CD4-positive, alpha-beta T cell (primary cell): ENCODE measurements around the gene OR2A14. TPM values are rescaled to one million over a fixed set of nuclear protein-coding genes. Genes with fewer than 3 reads are reported as not detected.

Experiments
- ATAC-seq: fragments of 200-7000 bp; cut with Tn5 transposase; one replicate; pipeline ENCODE4 v1.10.0; 2022; ENCODE audit warnings: mild to moderate bottlenecking; ENCODE audit not compliant: poor library complexity
- CTCF ChIA-PET: fragments of 350-600 bp; sonication (Branson Sonifier 250); formaldehyde crosslinking; loops from one replicate; lab custom pipeline; 2021; ENCODE audit warnings: antibody characterized with exemption, inconsistent platforms; lab: Charles Lee
- POLR2A ChIA-PET: fragments of 350-600 bp; sonication (Branson Sonifier 250); formaldehyde crosslinking; loops from one replicate; lab custom pipeline; 2021; ENCODE audit warnings: antibody characterized with exemption, inconsistent platforms; lab: Charles Lee
- DNase-seq, 14 experiments: peaks; one replicate each; pipeline ENCODE4 v3.0.0-alpha.2; 2013 to 2020; ENCODE audit warnings: mixed read lengths in 2 of 14
- H3K27ac ChIP-seq, 2 donors: one replicate each; pipeline versions ENCODE4 v1.5.1 to v1.7.0; 2013; ENCODE audit warnings: low read length in 2 of 2, low read depth in 1 of 2, mild to moderate bottlenecking in 1 of 2
- H3K27me3 ChIP-seq, 2 experiments: 1 replicate in 1 of 2; 2 replicates in 1 of 2; pipeline versions ENCODE4 v1.6.1 to v1.7.0; 2013; ENCODE audit warnings: low read length in 2 of 2, control low read depth in 1 of 2, mild to moderate bottlenecking in 1 of 2, moderate library complexity in 1 of 2; ENCODE audit not compliant: insufficient read depth in 2 of 2, control insufficient read depth in 1 of 2
- H3K36me3 ChIP-seq: one replicate; pipeline ENCODE4 v1.6.1; 2013; ENCODE audit warnings: low read length, control low read depth; ENCODE audit not compliant: insufficient read depth
- H3K4me1 ChIP-seq: one replicate; pipeline ENCODE4 v1.6.1; 2013; ENCODE audit warnings: low read length, control low read depth; ENCODE audit not compliant: insufficient read depth
- H3K4me3 ChIP-seq: one replicate; pipeline ENCODE4 v1.5.1; 2013; ENCODE audit warnings: mild to moderate bottlenecking, low read length, moderate library complexity
- H3K9me3 ChIP-seq, 2 experiments: 1 replicate in 1 of 2; 2 replicates in 1 of 2; pipeline versions ENCODE4 v1.6.1 to v1.7.0; 2013; ENCODE audit warnings: low read length in 2 of 2, mild to moderate bottlenecking in 2 of 2, control low read depth in 1 of 2, moderate library complexity in 1 of 2; ENCODE audit not compliant: control insufficient read depth in 1 of 2, insufficient read depth in 1 of 2
- H3K27ac Mint-ChIP-seq: one replicate; pipeline ENCODE4 v1.8.0; 2020; ENCODE audit warnings: mixed read lengths
- H3K27me3 Mint-ChIP-seq: one replicate; pipeline ENCODE4 v1.8.0; 2021; ENCODE audit warnings: mixed read lengths
- H3K36me3 Mint-ChIP-seq: one replicate; pipeline ENCODE4 v1.8.0; 2021; ENCODE audit warnings: low read depth, mixed read lengths
- H3K4me1 Mint-ChIP-seq: one replicate; pipeline ENCODE4 v1.8.0; 2021; ENCODE audit warnings: low read depth, mixed read lengths
- H3K4me3 Mint-ChIP-seq: one replicate; pipeline ENCODE4 v1.8.0; 2020; ENCODE audit warnings: mild to moderate bottlenecking, mixed read lengths
- H3K9me3 Mint-ChIP-seq: one replicate; pipeline ENCODE4 v1.8.0; 2020; ENCODE audit warnings: mixed read lengths
- intact Hi-C, 2 experiments: fragments of 100-400 bp; cut with DNase I in 1 of 2; cut with micrococcal nuclease in 1 of 2; formaldehyde crosslinking; loops; one replicate each; pipeline versions ENCODE4 v1.15.1 to v1.9.0; 2023 to 2025; cut with DNase I, micrococcal nuclease
- total RNA-seq, 174 experiments: library from RNA in 2 of 174; stranded (reverse) in 2 of 174; gene quantifications; one replicate each; pipeline ENCODE4 v1.2.3 and lab custom pipeline; 2021 to 2026
- TF ChIP-seq, protein P1 (sequence below): fragments of 200-600 bp; IDR thresholded peaks from one replicate; pipeline ENCODE4 v1.8.0; 2022; ENCODE audit warnings: antibody characterized with exemption, mild to moderate bottlenecking

Gene OR2A14
- total RNA-seq, 2 experiments from 2014 or later, result not detected

GRCh38 chr7:144086730-144087129 lies 36.2 kb upstream of the OR2A14 start:
- H3K27me3 ChIP-seq, result no peaks in the 10 kb centered on the region
- ATAC-seq, result no peak
- H3K36me3 Mint-ChIP-seq, result no peaks in the 10 kb centered on the region
- DNase-seq, result no peak
- POLR2A ChIA-PET, result no interaction called here
- peaks cover 0 to 5% of the 10 kb centered on the region in 2 experiments for H3K9me3 ChIP-seq
- H3K27me3 Mint-ChIP-seq, result peaks cover 9% of the 10 kb centered on the region
- no peaks in the 10 kb centered on the region for H3K4me1 Mint-ChIP-seq
- no peaks in the 10 kb centered on the region for H3K36me3 ChIP-seq
- H3K4me3 ChIP-seq, result no peak overlapping the region
- no peaks in the 10 kb centered on the region for H3K9me3 Mint-ChIP-seq
- no peak overlapping the region for H3K4me3 Mint-ChIP-seq
- CTCF ChIA-PET, result no interaction called here
- TF ChIP-seq, protein P1, sequence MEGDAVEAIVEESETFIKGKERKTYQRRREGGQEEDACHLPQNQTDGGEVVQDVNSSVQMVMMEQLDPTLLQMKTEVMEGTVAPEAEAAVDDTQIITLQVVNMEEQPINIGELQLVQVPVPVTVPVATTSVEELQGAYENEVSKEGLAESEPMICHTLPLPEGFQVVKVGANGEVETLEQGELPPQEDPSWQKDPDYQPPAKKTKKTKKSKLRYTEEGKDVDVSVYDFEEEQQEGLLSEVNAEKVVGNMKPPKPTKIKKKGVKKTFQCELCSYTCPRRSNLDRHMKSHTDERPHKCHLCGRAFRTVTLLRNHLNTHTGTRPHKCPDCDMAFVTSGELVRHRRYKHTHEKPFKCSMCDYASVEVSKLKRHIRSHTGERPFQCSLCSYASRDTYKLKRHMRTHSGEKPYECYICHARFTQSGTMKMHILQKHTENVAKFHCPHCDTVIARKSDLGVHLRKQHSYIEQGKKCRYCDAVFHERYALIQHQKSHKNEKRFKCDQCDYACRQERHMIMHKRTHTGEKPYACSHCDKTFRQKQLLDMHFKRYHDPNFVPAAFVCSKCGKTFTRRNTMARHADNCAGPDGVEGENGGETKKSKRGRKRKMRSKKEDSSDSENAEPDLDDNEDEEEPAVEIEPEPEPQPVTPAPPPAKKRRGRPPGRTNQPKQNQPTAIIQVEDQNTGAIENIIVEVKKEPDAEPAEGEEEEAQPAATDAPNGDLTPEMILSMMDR, result no peak
- no peaks in the 10 kb centered on the region for H3K4me1 ChIP-seq
- H3K27ac ChIP-seq, result no peak overlapping the region
- no peak overlapping the region for H3K27ac Mint-ChIP-seq
- intact Hi-C loops, result no loop called here

DNA sequence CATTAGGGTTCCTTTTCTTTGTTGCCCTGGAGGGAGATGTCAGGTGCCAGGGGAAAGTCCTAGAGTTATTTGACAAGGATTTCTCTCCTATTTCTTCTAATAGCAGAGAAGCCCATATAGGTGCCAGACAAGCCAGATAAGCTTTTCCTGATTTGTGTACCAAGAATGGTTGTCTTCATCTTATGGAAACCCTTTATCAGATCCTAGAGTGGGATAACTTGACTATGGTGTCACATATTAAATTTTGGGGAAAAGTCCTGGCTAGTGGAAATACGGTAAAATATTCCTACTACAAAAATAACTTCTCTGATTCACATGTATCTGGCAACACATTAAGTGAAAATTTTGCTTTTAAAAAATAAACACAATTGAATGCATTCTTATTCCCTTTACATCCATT lies 35.7 kb upstream of the OR2A14 start:
- H3K4me1 ChIP-seq, result no peaks in the 10 kb centered on the region
- ATAC-seq (no peak), DNase-seq (no peak)
- H3K27me3 ChIP-seq, result no peaks in the 10 kb centered on the region
- Mint-ChIP-seq H3K27ac (no peak overlapping the region), H3K9me3 (no peaks in the 10 kb centered on the region), H3K27me3 (peaks cover 13% of the 10 kb centered on the region), H3K4me1 (no peaks in the 10 kb centered on the region), H3K4me3 (no peak overlapping the region), H3K36me3 (no peaks in the 10 kb centered on the region)
- no peak overlapping the region for H3K4me3 ChIP-seq
- intact Hi-C loops, result no loop called here
- no peak overlapping the region for H3K27ac ChIP-seq
- ChIA-PET CTCF (no interaction called here), POLR2A (no interaction called here)
- TF ChIP-seq, protein P1, result no peak
- H3K9me3 ChIP-seq, result peaks cover 0 to 5% of the 10 kb centered on the region in 2 experiments
- H3K36me3 ChIP-seq, result no peaks in the 10 kb centered on the region

GRCh38 chr7:144090667-144091066 lies 32.3 kb upstream of the OR2A14 start:
- no peaks in the 10 kb centered on the region for H3K27me3 ChIP-seq
- no peak overlapping the region for H3K4me3 Mint-ChIP-seq
- H3K9me3 Mint-ChIP-seq, result peaks cover 2% of the 10 kb centered on the region
- no peaks in the 10 kb centered on the region for H3K36me3 Mint-ChIP-seq
- ATAC-seq (no peak), DNase-seq (no peak)
- peaks cover 0 to 5% of the 10 kb centered on the region in 2 experiments for H3K9me3 ChIP-seq
- H3K4me1 ChIP-seq, result no peaks in the 10 kb centered on the region
- TF ChIP-seq, protein P1, result no peak
- ChIA-PET CTCF (no interaction called here), POLR2A (no interaction called here)
- H3K36me3 ChIP-seq, result no peaks in the 10 kb centered on the region
- H3K4me3 ChIP-seq, result no peak overlapping the region
- no peak overlapping the region for H3K27ac ChIP-seq
- peaks cover 24% of the 10 kb centered on the region for H3K27me3 Mint-ChIP-seq
- intact Hi-C loops, result loop anchor here in 1 of 2 experiments (10.0 kb wide), 1 partner anchor 146 kb away; no protein-coding TSS in a partner anchor
- H3K27ac Mint-ChIP-seq, result no peak overlapping the region
- H3K4me1 Mint-ChIP-seq, result no peaks in the 10 kb centered on the region
